GM12864 (cell line): Measurements from ENCODE around the gene FRYL.
"Not testable (repeated sequence)": the region's sequence is repeated elsewhere in the genome, so short reads cannot be mapped to it uniquely, and the experiment has no call there.

Experiments
- DNase-seq: peaks from one replicate; pipeline ENCODE4 v3.0.0-alpha.2; 2011; ENCODE audit warnings: low read depth
- H3K4me3 ChIP-seq: 2 replicates; pipeline ENCODE4 v1.5.1; 2011; ENCODE audit warnings: mild to moderate bottlenecking, low read depth, low read length, control low read depth
- CTCF ChIP-seq: IDR thresholded peaks from 2 replicates; pipeline ENCODE4 v1.5.1; 2011; ENCODE audit warnings: low read depth, mild to moderate bottlenecking, moderate library complexity, low read length, control low read depth, inconsistent platforms; ENCODE audit errors: missing control alignments

FRYL gene

GRCh38 chr4:48720459-48720858 lies 59.6 kb downstream of the FRYL start:
- no peak for TF ChIP-seq CTCF
- no peak overlapping the region for H3K4me3 ChIP-seq
- no peak for DNase-seq

DNA sequence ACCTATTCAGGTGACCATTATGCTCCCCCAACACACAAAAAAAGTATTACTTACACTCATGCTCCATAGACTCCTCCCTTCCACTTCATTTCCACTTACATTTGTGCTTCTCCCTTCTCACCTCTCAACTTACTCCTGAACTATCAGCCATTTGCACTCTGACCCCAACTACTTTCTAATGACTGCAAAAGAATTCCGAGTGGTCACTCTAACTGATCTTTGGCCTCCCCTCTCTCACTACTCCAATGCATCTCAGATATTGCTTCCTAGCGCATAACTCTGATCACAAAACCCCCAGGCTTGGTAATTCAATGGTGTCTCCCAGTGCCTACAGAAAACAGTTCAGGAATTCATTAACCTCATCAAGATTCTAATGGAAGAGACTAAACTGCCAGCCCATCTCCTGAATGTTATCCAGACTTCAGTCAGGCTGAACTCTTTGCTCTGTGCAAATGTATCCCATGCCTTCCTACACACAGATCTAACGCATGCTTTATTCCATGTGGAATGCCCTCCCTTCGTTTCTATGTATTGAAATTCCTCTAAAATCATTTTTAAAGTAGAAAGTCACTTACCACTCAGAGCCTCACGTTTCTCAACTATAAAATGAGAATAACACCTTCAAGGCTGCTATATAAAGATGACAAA lies 61.1 kb downstream of the FRYL start:
- no peak overlapping the region for H3K4me3 ChIP-seq
- no peak for DNase-seq
- TF ChIP-seq CTCF = no peak

- not testable (repeated sequence) for DNase-seq, H3K4me3 ChIP-seq
These were observed 63.8 kb downstream of the FRYL start for GRCh38 chr4:48716285-48716684.

DNA sequence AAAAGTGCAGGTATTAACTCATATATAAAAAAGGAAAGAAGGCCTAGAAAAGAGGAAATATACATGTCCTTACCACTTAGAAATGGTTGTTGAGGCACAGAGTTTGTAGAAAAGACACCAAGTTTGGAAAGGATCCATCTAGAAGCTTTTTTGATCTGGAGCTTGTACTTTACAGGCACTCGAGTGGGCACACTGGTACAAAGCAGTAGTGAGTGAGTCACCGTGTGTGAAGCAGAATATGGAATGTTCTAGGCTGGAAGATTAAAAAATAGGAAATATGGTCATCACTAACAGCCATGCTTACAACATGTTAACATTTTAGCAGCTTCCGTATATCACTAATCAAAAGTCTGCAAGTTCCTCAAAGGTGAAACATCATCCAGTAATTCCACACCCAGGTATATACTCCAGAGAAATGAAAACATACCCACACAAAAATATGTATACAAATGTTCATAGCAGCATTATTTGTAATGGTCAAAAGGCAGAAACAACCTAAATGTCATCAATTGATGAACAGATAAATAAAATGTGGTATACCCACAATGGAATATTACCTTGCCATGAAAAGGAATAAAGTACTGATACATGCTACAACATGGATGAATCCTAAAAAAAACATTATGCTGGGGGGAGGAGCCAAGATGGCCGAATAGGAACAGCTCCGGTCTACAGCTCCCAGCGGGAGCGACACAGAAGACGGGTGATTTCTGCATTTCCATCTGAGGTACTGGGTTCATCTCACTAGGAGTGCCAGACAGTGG lies 69.5 kb downstream of the FRYL start:
- DNase-seq = no peak
- no peak for TF ChIP-seq CTCF
- no peak overlapping the region for H3K4me3 ChIP-seq

GRCh38 chr4:48709901-48710300 lies 70.2 kb downstream of the FRYL start:
- no peak for DNase-seq
- no peak for TF ChIP-seq CTCF
- no peak overlapping the region for H3K4me3 ChIP-seq

- no peak overlapping the region for H3K4me3 ChIP-seq
- DNase-seq = no peak
- no peak for TF ChIP-seq CTCF
These were observed 71.5 kb downstream of the FRYL start for GRCh38 chr4:48708610-48709009.

- no peak overlapping the region for H3K4me3 ChIP-seq
- no peak for TF ChIP-seq CTCF
- DNase-seq = no peak
These were observed 73.3 kb downstream of the FRYL start for GRCh38 chr4:48706736-48707135.
